Mucosa of rectum (tissue), 2 donors: ENCODE measurements around the gene DPF1.

Experiments used
- H3K27ac ChIP-seq, 2 donors: one replicate each; pipeline ENCODE4 v1.7.0; 2013; ENCODE audit warnings: inconsistent platforms in 2 of 2, low read depth in 2 of 2, low read length in 2 of 2
- H3K27me3 ChIP-seq, 2 donors: one replicate each; pipeline ENCODE4 v1.7.0; 2013; ENCODE audit warnings: low read length in 2 of 2; ENCODE audit not compliant: control insufficient read depth in 2 of 2, insufficient read depth in 2 of 2
- H3K36me3 ChIP-seq, 2 donors: one replicate each; pipeline ENCODE4 v1.7.0; 2013; ENCODE audit warnings: low read length in 2 of 2; ENCODE audit not compliant: control insufficient read depth in 2 of 2, insufficient read depth in 2 of 2
- H3K4me1 ChIP-seq, 2 donors: one replicate each; pipeline ENCODE4 v1.7.0; 2013; ENCODE audit warnings: low read length in 2 of 2, mild to moderate bottlenecking in 1 of 2; ENCODE audit not compliant: control insufficient read depth in 2 of 2, insufficient read depth in 2 of 2
- H3K4me3 ChIP-seq, 2 donors: one replicate each; pipeline ENCODE4 v1.7.0; 2013; ENCODE audit warnings: low read length in 2 of 2
- H3K9ac ChIP-seq, 2 donors: one replicate each; pipeline ENCODE4 v1.7.0; 2013; ENCODE audit warnings: low read length in 2 of 2, low read depth in 1 of 2, mild to moderate bottlenecking in 1 of 2
- H3K9me3 ChIP-seq, 2 donors: one replicate each; pipeline ENCODE4 v1.7.0; 2013; ENCODE audit warnings: low read length in 2 of 2; ENCODE audit not compliant: control insufficient read depth in 2 of 2
- donor health status: healthy.
- donor health status: Normal muscosa, but diverticular disease.

DPF1 gene

DNA sequence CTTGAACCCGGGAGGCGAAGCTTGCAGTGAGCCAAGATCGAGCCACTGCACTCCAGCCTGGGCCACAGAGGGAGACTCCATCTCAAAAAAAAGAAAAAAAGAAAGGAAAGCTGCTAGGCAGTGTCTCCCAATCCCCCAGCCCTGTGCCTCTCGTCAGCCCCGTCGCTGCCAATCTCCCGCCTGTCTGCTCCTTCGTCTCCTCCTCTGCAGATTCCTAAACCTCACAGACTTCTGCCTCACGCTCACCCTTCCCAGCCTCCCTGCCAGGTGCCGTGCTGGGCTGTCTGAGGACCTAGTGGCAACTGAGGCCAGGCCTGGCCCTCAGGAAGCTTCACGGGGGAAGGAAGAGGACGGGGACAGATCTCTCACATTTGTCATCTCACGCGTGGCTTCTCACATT lies 21.5 kb downstream of the DPF1 start:
- H3K27me3 ChIP-seq, result no peaks in the 10 kb centered on the region
- H3K9me3 ChIP-seq, result no peaks in the 10 kb centered on the region
- H3K36me3 ChIP-seq, result peaks cover 47 to 51% of the 10 kb centered on the region in 2 donors
- no peak overlapping the region for H3K9ac ChIP-seq
- H3K27ac ChIP-seq, result no peak overlapping the region
- H3K4me3 ChIP-seq, result no peak overlapping the region
- no peaks in the 10 kb centered on the region for H3K4me1 ChIP-seq

DNA sequence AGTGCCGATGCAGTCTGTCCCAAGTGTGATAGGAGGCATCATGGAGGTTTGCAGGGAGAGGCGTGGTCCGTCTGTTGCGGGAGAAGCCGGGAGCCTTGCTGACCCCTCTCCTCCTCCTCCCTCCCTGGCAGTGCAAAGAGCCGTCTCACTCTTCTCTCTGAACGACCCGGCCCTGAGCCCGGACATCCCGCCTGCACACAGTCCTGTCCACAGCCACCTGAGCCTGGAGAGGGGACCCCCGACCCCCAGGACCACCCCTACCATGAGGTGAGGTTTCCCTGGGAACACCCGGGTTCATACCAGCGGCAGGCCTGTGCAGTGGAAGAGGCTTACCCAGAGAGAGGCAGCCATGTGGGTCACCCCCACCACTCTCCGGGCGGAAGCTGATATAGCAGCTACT lies 22.3 kb downstream of the DPF1 start:
- Histone ChIP-seq H3K36me3 (peaks cover 46 to 52% of the 10 kb centered on the region in 2 donors), H3K4me3 (no peak overlapping the region), H3K27ac (no peak overlapping the region), H3K27me3 (no peaks in the 10 kb centered on the region), H3K9me3 (no peaks in the 10 kb centered on the region), H3K9ac (no peak overlapping the region), H3K4me1 (no peaks in the 10 kb centered on the region)

DNA sequence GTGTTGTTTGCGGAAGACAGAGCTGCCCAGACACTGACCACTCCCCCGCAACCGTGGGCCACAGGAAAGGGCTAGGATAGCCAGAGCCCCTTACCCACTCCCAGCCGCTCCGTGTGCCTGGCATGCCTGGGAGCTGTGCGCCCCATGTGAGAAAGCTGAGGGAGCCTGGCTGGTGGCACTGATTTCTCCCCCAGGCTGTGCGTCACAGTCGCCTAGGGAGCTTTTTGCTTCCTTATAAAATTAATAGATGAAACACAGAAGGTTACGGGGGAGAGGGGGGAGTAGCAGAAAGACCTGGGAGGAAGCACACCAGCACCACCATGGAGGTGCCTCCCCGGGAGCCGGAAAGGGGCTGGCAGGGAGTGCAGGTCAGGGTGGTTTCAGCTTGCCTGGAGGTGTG lies 24.7 kb downstream of the DPF1 start:
- H3K36me3 ChIP-seq, result peaks cover 40 to 47% of the 10 kb centered on the region in 2 donors
- H3K4me1 ChIP-seq, result no peaks in the 10 kb centered on the region
- H3K9me3 ChIP-seq, result no peaks in the 10 kb centered on the region
- no peaks in the 10 kb centered on the region for H3K27me3 ChIP-seq
- H3K27ac ChIP-seq, result no peak overlapping the region
- H3K9ac ChIP-seq, result no peak overlapping the region
- no peak overlapping the region for H3K4me3 ChIP-seq

DNA sequence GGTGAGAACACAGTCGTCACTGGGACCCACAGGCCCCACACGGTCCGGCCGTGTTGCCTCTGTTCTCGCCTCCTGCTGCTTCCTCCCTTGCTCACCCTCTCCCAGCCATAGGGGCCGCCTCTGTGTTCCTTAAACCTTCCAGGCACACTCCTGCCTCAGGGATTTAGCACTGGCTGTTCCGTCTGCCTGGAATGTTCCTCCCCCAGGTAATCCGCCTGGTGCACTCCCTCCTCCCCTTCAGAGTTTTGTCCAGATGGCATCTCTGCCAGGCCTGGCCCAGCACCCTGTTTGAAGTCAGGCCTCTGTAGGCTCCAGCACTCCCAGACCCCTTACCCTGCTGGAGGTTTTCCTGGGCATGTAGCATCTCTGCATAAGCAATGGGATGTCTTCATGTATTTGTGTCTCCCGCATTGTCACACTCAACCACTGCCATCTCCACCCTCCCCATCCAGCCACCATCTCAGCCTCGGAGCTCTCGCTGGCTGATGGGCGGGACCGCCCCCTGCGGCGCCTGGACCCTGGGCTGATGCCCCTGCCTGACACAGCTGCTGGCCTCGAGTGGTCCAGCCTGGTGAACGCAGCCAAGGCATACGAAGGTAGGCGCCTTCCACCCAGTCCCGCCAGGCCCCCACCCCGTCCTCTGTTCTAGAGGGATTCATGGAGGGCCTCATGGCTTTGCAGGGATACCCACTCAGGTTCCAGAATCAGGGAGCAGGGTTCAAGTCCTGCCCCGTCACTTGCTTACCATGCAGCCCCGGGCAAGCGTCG lies 25.9 kb downstream of the DPF1 start:
- Histone ChIP-seq H3K27ac (no peak overlapping the region), H3K9ac (no peak overlapping the region), H3K27me3 (no peaks in the 10 kb centered on the region), H3K9me3 (no peaks in the 10 kb centered on the region), H3K4me1 (no peaks in the 10 kb centered on the region), H3K36me3 (peaks cover 35 to 47% of the 10 kb centered on the region in 2 donors), H3K4me3 (no peak overlapping the region)

DNA sequence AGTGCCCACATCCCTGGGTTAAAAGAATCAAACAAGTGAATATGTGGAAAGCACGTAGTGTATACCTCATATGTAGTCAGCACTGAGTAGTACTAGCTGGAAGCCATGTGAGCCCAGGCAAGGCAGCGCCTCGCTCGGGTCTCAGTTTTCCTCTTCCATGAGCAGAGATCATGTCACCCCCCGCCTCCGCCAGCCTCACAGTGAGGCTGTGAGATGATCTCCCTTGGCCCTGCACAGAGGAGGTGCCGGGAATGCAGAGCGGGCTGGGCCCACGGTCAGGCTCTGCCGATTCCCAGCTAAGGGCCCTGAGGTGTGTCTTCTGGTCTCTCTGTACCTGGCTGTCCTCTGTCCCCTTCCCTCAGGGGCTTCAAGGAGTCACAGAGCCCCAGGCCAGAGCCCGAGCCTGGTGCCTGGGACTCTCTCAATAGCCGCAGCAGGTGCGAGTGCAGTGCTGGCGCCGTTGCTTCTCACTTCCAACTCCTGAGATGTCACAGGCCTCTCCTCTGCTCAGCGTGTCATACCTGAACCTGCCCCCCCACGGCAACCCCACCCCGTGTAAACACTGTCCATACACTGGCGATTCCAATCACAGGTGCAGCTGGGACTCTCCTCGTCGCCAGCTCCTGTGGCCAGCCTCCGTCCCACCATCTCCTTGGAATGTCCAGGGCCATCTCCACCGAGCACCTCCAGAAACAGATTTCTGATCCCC lies 26.9 kb downstream of the DPF1 start:
- no peaks in the 10 kb centered on the region for H3K9me3 ChIP-seq
- no peak overlapping the region for H3K9ac ChIP-seq
- H3K27me3 ChIP-seq, result no peaks in the 10 kb centered on the region
- no peaks in the 10 kb centered on the region for H3K4me1 ChIP-seq
- H3K4me3 ChIP-seq, result no peak overlapping the region
- peaks cover 39 to 45% of the 10 kb centered on the region in 2 donors for H3K36me3 ChIP-seq
- H3K27ac ChIP-seq, result no peak overlapping the region

DNA sequence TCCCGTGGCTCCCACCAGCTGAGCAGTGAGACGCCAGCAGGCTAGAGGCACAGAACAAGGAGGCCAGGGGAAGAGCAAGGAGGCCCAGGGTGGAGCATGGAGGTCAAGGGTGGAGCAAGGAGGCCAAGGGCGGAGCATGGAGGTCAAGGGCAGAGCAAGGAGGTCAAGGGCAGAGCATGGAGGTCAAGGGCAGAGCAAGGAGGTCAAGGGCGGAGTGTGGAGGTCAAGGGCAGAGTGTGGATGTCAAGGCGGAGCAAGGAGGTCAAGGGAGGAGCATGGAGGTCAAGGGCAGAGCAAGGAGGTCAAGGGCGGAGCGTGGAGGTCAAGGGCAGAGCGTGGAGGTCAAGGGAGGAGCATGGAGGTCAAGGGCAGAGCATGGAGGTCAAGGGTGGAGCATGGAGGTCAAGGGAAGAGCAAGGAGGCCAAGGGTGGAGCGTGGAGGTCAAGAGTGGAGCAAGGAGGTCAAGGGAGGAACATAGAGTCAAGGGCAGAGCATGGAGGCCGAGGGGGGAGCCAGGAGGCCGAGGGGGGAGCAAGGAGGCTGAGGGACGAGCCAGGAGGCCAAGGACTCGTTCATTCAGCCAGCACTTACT lies 27.7 kb downstream of the DPF1 start:
- H3K9ac ChIP-seq, result no peak overlapping the region
- H3K4me3 ChIP-seq, result no peak overlapping the region
- no peaks in the 10 kb centered on the region for H3K9me3 ChIP-seq
- H3K27ac ChIP-seq, result no peak overlapping the region
- H3K27me3 ChIP-seq, result no peaks in the 10 kb centered on the region
- peaks cover 35 to 43% of the 10 kb centered on the region in 2 donors for H3K36me3 ChIP-seq
- no peaks in the 10 kb centered on the region for H3K4me1 ChIP-seq

DNA sequence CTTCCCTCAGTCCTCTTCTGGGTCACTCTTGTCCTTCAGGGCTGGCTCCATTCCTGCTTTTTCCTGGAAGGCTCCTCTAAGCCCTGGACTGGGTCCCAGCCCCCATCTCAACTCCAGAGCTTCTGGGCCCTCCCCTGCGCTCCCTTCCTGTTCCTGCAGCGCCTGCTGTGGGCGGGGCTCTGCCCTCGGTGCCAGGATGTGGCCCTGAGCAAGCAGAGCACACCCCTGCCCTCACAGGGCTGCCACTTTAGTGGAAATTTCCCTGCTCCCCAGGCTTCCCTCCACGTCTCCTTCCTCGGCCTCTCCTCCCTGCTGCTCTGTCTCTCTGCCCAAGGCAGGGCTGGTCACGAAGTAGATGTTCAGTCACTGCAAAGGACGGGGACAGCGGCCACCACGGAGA lies 28.8 kb downstream of the DPF1 start:
- Histone ChIP-seq H3K27me3 (no peaks in the 10 kb centered on the region), H3K4me1 (no peaks in the 10 kb centered on the region), H3K9ac (no peak overlapping the region), H3K4me3 (no peak overlapping the region), H3K27ac (no peak overlapping the region), H3K36me3 (peaks cover 30 to 39% of the 10 kb centered on the region in 2 donors), H3K9me3 (no peaks in the 10 kb centered on the region)

DNA sequence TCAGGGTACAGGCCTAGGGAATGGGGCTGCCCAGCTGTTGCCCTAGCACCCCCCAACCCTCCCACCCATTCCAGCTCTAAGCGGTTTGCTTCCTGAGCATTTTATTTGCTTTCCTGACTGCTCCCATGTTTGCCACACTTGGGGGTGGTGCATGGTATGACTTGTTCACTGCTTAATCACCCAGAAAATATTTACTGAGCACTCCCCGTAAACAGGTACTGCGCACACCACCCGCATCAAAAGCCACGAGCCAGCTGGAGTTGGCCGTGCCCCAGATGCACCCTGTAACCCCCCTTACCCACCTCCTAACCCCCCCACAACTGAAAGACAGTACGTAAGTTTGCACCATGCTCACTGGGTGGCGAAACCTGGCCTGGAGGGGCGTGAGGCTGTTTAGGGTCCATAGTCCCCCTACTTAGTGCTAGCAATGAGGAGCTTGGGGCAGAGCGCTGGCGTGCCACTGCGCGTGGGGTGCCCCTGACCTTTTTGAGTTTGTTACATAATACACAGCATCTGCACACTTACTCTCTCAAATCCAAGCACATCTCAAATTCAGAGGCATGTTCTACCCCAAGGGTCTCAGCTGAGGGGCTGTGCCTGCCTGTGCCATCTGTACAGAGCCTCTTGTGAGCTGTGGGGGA lies 29.8 kb downstream of the DPF1 start:
- no peak overlapping the region for H3K9ac ChIP-seq
- no peaks in the 10 kb centered on the region for H3K9me3 ChIP-seq
- H3K36me3 ChIP-seq, result peaks cover 27 to 44% of the 10 kb centered on the region in 2 donors

DNA sequence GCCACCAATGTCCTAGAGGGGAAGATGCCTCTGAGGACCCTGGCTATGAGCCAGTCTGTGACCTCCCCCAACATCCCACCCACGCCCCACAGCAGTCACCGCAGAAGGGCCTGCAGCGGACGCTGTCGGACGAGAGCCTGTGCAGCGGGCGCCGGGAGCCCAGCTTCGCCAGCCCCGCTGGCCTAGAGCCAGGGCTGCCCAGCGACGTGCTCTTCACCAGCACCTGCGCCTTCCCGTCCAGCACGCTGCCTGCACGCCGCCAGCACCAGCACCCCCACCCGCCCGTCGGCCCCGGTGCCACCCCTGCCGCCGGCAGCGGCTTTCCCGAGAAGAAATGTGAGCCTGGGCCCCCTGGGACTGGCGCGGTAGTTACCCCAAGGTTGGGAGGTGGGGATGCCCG lies 30.6 kb downstream of the DPF1 start:
- Histone ChIP-seq H3K27me3 (no peaks in the 10 kb centered on the region), H3K9ac (no peak overlapping the region), H3K4me1 (no peaks in the 10 kb centered on the region), H3K36me3 (peaks cover 20 to 40% of the 10 kb centered on the region in 2 donors), H3K4me3 (no peak overlapping the region), H3K9me3 (no peaks in the 10 kb centered on the region), H3K27ac (no peak overlapping the region)

More for the DNA sequence above, 29.8 kb downstream of the DPF1 start:
- H3K27ac ChIP-seq, result no peak overlapping the region
- H3K4me1 ChIP-seq, result no peaks in the 10 kb centered on the region
- no peak overlapping the region for H3K4me3 ChIP-seq
- H3K27me3 ChIP-seq, result no peaks in the 10 kb centered on the region

DNA sequence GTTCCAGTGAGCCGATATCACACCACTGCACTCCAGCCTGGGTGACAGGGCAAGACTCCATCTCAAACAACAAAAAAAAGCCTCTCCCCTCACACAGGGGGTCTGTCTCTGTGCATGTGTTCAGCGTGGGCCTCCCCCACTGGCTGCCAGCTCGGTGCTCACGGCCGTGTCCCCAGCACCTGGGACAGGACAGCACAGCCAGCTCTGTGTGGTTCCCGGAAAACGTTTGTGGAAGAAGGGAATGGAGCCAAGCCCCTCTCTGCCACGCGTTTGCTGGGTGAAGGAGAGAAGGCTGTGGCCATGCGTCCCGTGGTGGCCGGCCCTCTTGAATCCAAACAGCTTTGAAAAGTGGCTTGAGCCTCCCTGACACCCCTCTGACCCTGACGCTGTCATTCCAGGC lies 32.3 kb downstream of the DPF1 start:
- H3K36me3 ChIP-seq, result peaks cover 14 to 34% of the 10 kb centered on the region in 2 donors
- H3K9me3 ChIP-seq, result no peaks in the 10 kb centered on the region
- no peaks in the 10 kb centered on the region for H3K27me3 ChIP-seq
- H3K4me1 ChIP-seq, result no peaks in the 10 kb centered on the region
- H3K4me3 ChIP-seq, result no peak overlapping the region
- no peak overlapping the region for H3K27ac ChIP-seq
- H3K9ac ChIP-seq, result no peak overlapping the region
